ENCODE data around the gene VRK1.
"Not testable (repeated sequence)": the region's sequence is repeated elsewhere in the genome, so short reads cannot be mapped to it uniquely, and the experiment has no call there.

The VRK1 gene

GRCh38 chr14:96829791-96830190 lies 32.6 kb downstream of the VRK1 start:
- DNase-seq: no peak

GRCh38 chr14:96830946-96831345 lies 33.8 kb downstream of the VRK1 start:
- DNase-seq: no peak

DNA sequence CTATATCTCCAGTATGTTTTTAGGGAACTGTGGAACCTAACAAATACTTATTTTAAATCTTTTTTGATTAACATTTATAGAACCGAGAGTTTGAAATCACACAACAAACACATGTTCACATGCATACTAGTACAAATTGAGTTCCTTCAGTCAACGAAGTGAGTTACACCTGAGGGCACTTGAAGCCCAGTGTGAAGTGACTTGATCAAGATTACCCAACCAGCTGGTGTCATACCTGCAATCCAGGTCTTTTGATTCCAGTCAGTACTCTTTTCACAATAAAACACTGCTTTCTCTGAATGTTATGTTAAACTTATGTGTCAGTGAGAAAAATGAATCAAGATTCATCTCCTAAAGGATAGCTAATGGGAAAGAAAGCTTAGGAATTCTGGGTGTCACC lies 35.2 kb downstream of the VRK1 start:
- no peak for DNase-seq

- no peak for DNase-seq
Observed at GRCh38 chr14:96838449-96838848, 41.3 kb downstream of the VRK1 start.

- no peak for DNase-seq
Observed at GRCh38 chr14:96839251-96839650, 42.1 kb downstream of the VRK1 start.

DNA sequence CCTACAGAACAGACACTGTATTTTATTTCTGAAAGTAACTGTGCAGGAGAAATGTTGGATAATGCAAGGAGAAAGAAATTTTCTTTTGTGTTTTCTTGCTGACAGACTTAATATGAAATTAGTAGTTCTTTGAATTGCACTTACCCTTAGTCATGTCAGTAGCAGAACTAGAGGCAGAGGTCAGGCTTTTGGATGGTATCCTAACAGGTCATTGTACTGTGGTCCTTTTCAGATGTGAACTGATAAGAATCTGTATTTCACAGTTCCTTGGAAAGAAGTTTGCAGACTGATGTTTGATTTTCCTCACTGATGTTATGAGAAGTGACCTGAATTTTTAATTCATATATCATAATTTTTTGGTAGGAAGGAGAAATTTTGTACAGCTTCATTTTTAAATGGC lies 46.0 kb downstream of the VRK1 start:
- DNase-seq: no peak

DNA sequence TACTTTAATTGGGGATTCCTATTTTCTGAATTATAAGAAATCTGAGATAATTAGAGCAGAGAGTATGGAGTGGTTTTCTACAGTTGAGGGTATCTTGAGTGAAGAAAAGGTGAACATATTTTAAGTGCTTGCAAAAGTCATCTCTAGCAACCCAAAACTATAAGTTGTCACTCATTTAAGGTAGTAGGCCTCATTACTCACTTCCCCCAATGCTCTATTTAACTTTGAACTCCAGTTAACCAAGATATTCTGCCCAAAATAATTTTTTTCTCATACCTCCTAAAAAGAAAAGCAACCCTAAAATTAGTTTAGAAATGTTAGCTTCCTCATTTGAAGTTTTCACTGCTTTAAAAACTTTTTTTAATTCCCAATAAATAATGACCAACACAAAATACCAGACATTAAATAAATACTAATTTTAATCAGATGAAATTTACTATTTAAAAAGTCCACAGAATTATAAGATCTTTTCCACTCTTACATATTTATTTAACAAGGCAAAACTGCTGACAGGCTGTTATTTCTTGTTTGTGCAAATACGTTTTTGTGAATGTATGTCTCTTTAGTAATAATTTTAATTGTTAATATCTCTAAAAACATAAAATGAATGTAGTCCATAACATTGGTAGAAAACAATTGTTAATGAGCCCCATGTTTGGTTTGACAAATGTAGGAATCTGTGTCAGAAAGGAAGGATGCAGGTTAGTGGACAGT lies 47.8 kb downstream of the VRK1 start:
- DNase-seq: no peak

GRCh38 chr14:96847451-96847850 lies 50.3 kb downstream of the VRK1 start:
- DNase-seq: no peak

DNA sequence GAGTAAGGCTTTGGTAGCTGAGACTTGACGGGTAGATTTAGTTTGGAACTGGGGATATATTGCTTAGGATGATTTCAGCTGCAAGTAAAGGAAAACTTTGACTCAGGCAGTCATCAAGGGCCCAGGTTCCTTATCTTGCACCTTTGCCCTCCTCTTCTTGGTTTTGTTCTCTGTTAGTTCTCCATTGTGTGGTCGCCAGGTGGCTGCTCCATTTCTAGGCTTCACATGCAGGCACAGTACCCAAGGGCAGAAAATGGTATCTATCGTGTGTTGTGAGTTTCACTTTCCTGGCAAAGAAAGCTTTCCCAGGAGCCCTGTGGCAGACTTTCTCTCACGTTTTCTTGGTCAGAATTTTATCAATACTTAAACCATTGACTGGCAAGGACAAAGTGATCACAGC lies 50.8 kb downstream of the VRK1 start:
- no peak for DNase-seq

DNA sequence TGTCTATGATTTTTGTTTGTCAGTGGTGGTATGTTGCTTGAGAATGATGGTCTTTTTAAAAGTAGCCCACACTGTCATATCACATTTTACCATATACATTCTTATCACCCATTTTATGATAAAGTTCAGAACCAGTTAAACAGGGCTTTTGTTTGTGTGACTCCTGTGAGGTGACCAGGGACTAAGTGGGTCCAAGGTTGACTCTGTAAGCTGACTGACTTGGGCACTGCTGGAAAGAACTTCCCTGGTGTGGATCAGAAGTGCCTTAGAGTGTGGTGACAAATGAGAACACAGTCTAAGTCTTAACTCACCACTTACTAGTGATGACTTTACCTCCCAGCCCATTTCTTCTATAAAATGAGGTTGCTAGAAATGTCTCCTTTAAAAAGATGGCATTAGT lies 52.6 kb downstream of the VRK1 start:
- no peak for DNase-seq

DNA sequence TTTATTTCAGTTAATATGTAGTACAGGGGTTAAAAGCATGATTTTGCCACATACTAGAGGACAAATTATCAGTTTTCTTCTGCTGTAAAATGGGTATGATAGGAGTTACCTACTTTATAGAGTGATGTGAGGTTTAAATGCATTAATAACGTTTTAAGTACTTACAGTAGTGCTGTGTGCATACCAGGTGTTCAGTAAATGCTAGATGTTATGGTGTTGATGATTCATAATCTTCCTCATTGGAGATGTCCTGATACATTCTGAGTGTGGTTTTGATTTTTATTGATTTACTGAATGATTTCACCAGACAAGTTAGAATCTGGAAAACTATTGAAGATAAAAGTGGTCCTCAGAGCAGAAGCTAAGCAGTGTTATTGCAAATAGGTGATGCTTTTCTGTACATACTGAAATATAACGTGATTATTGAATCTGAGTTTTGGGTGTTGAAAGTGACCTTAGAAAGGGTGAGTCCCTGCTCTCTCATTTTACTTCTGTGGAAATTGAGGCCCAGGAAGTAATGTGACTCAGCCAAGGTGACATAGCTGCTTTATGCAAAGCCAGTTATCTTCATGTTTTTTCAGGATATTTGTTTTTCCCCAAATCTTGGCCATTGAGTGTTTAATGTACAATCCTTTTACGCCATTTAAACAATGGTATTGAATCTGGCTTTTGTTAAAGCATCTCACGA lies 54.7 kb downstream of the VRK1 start:
- no peak for DNase-seq

DNA sequence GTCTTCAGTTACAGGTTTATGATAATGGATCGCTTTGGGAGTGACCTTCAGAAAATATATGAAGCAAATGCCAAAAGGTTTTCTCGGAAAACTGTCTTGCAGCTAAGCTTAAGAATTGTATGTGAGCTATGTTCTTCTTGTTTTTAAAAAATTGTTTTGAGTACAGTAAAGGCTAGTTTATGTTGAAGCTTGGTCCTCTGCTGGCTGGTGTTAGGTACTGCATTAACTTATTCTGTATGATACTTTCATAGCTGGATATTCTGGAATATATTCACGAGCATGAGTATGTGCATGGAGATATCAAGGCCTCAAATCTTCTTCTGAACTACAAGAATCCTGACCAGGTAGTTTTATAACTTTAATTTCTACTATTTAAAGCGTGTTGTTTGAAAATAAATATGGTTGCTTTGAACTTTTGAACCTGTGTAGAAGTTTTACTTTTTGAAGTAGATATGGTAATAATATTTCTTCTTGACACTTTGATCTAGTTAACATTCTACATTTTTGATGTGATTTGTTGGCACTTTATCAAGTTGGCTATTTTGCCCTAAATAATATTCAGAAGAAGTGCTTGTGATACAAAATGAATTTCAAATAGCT lies 55.7 kb downstream of the VRK1 start:
- DNase-seq: peak in 1 of 2 experiments; percentile 35

DNA sequence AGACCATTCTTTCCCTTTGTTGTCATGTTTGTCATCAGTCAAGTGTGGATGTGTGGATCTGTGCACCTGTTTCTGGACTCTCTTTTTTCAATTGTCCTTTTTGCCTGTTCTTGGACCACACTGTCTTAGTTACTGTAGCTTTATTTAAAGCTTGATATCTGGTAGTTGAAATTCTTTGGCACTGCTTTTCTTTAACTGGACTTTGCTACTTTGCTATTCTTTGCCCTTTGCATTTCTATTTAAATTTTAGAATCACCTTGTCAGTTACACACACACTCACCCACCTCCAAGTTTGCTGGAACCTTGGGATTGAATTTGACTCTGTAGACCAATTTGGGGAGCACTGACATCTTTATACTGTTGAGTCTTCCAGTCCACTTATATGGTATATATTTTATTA lies 61.5 kb downstream of the VRK1 start:
- DNase-seq: no peak

GRCh38 chr14:96861568-96862310 lies 64.6 kb downstream of the VRK1 start:
- DNase-seq: no peak

GRCh38 chr14:96863327-96863985 lies 66.3 kb downstream of the VRK1 start:
- DNase-seq: peak in 1 of 2 experiments; percentile 8

GRCh38 chr14:96863986-96864330 lies 66.8 kb downstream of the VRK1 start:
- no peak for DNase-seq

- DNase-seq: no peak
Observed at GRCh38 chr14:96867634-96868033, 70.5 kb downstream of the VRK1 start.

DNA sequence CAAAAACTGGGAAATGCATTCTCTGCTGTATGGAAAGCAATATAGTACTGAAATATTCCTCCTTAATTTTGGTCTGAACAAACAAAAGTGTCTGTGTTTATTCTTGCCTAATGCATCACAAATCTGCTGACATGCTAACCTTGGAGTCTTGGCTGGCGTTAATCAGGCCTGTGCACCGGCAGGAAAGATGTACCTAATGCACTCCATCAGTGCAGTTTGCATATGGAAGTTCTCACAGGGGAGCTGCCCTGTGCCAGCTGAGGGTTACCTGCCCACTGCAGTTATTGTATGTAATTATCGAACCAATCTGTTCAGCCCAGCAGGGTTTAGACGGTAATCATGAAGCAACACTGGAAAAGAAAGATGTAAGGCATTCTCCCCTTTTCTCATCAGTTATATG lies 76.9 kb downstream of the VRK1 start:
- DNase-seq: no peak

- no peak for DNase-seq
Observed at GRCh38 chr14:96876747-96877146, 79.6 kb downstream of the VRK1 start.

- DNase-seq: no peak
Observed at GRCh38 chr14:96881713-96882112, 84.5 kb downstream of the VRK1 start.

GRCh38 chr14:96883974-96884373 lies 86.8 kb downstream of the VRK1 start:
- not testable (repeated sequence) for DNase-seq

DNA sequence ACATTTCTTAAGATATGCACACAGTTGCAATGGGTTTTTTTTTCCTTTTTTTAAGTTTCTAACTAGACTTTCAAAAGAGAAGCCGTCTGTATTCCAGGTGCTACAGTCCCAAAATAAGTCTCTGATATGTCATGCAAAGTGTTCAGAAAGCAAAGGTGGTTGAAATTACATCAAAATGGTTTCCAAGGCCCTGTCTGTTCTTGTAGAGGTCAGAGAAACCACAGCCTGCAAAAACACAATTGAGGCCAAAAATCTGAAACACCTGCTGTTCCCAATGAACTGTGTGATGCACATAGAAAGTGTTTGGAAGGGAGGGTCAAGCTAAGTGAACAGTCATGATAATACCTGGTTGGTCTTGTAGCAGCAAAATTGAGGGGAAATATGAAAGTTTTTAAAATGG lies 91.0 kb downstream of the VRK1 start:
- no peak for DNase-seq

GRCh38 chr14:96888593-96888992 lies 91.4 kb downstream of the VRK1 start:
- DNase-seq: no peak
